Glomerular visceral epithelial cell (primary cell): ENCODE data around the gene FCGR3A.

Source experiments
- DNase-seq: peaks from one replicate; pipeline ENCODE4 v3.0.0-alpha.2; 2016; ENCODE audit errors: extremely low spot score

Gene FCGR3A

GRCh38 chr1:161502641-161503393 lies 46.8 kb downstream of the FCGR3A start:
- no peak for DNase-seq

DNA sequence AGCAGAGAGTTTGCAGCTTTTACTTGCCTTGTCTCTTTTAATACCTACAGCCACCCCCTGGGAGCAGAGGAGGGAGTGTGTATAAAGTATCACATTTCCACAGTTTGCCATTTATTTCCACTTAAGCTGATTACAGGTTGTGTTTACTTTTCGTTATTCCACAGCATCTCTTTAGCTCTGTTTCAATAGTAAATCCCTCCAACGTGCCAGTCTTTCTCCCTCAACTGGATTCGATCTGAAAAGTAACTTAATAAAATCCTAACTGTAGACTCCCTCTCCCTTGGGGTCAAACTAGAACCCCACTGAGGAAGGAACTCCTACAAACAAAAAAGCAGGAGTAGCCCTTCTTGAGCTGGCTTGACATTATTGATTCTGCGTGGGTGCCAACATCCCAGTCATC lies 47.4 kb downstream of the FCGR3A start:
- no peak for DNase-seq

DNA sequence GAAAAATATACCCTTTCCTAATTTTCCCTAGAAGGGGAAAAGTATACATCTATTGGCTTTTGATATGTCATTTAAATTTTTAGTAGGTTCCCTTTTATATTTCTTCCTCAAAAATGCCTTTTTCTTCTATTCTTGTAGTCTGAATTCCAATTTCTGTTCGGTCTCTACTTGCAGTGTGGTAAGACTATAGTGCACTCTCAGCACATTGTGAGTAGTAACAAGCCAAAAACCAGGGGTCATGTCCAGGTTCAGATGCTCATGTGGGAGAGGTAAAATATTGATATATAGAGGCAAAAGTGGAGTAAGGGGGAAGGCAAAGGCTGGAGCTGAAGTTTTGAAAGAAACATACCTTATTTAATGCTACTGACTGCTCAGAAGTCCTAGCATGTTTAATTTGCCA lies 48.4 kb downstream of the FCGR3A start:
- DNase-seq: no peak

DNA sequence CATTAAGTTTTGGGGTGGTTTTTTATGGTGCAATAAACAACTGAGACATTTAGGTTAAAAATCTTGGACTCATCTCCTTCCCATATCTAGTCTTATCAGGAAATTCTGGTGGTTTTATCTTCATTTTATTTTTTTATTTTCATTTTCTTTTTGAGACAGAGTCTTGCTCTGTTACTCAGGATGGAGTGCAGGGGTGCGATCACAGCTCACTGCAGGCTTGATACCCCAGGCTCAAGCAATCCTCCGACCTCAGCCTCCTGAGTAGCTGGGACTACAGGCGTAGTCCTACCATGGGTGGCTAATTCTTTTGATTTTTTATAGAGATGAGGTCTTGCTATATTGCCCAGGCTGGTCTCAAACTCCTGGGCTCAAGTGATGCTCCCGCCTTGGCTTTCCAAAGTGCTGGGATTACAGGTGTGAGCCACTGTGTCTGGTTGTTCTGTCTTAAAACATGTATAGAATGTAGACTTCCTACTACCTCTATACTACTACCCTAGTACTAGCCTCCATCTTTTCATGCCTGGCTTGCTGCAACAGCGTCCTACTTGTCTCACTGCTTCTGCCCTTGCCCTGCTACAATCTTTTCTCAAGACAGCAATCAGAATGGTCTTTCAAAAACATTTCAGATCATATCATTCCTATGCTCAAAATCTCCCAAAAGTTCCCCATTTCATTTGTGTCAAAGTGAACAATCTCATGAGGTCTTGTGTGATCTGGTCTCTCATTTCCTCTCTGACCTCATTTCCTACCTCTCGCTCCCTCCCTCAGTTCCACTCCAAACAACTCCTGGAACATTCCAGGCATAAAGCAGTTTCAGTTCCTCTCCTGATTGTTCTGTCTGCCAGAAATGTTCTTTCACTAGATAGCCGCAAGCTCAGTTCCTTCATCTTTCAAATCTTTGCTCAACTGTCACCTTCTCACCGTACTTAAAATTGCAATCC lies 50.2 kb downstream of the FCGR3A start:
- no peak for DNase-seq

DNA sequence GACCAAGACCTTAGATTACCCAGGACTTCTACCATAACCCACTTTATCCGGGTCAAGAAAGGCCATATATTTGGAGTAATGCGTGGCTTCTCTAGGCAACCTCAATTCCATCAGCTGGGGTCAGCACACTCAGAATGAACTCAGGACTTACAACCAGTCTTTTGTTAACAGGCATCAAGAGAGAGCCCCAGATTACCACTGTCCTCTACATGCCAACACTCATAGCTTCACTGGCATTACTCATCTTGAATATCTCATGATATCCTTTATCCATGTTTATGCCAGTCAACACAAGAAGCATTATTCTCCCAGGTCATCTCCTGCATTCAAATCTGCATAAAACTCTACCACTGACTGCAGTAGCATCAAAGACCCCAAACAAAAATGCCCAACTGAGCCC lies 51.0 kb downstream of the FCGR3A start:
- DNase-seq: no peak

DNA sequence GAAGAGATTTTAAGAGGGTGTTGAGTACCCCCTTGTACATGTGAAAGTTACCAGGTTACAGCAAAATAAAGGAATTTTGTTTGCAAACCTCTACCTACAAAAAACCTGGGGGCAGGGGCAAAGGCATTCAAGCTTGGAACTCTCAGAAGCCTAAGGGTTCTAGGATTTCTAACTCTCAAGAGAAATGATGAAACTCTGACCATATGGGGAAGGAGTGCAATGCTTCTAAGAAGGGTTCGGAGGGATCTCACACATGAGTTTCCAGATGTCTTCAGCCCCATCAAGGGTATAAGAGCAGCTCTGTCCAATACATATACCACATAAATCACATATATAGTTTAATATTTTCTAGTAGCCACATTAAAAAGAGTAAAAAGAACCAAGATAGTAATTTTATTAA lies 51.7 kb downstream of the FCGR3A start:
- DNase-seq: no peak

- no peak for DNase-seq
Observed at GRCh38 chr1:161495490-161495889, 54.1 kb downstream of the FCGR3A start.

GRCh38 chr1:161494091-161494735 lies 55.4 kb downstream of the FCGR3A start:
- no peak for DNase-seq

DNA sequence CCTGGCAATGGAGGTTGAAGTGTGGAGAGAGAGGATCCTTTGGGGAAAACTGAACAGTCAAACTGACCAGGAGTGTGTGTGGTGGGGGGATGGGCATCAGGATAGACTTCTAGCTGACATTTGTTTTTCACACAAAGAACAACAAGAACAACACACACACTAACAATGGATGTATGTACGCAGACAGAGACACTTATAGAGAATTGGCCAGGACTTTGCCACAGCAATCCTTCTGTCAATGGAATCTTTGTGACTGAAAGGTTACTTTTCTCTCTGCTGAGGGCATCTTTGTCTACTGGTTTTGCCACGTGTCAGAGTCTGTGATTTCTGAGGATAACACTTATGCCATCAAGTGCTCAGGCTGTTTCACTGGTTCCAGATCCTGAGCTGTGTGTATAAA lies 56.8 kb downstream of the FCGR3A start:
- DNase-seq: no peak
